Ishikawa (cell line): ENCODE results near the gene CHMP2A.

Experiments
- CEBPB ChIP-seq: IDR thresholded peaks from 2 replicates; pipeline ENCODE4 v1.6.1; 2012
- FOXM1 ChIP-seq: IDR thresholded peaks from 2 replicates; pipeline ENCODE4 v1.6.1; 2012; ENCODE audit warnings: low read depth, borderline replicate concordance
- RAD21 ChIP-seq: IDR thresholded peaks from 2 replicates; pipeline ENCODE4 v1.6.1; 2012; ENCODE audit warnings: low read depth
- TAF1 ChIP-seq: IDR thresholded peaks from 2 replicates; pipeline ENCODE4 v1.6.1; 2012; ENCODE audit warnings: low read depth, mild to moderate bottlenecking
- TF ChIP-seq, protein P1 (sequence below): IDR thresholded peaks from 2 replicates; pipeline ENCODE4 v1.6.1; 2012

DNA sequence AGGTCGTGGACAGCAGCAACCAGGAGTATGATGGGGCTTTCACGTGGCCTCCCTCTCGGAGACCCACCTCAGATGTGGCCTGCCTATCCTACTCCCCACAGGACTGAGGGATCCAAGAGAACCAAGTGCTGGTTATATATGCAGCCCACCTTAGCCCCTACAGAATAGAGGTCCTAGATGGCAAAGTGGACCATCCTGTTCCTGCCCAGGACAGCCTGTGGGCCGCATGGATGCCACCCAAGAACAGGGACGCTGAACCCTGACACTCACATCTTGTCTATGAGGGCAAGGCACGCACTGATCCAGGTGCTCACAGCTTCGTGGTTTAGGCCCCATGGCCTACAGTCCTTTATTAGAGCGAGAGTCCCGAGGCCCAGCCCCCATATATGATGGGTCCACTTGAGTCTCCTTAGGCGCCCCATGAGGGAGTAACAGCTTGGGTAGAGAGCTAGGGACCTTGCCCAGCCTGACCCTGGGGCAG lies 41.7 kb downstream of the CHMP2A start:
- TF ChIP-seq, protein P1, sequence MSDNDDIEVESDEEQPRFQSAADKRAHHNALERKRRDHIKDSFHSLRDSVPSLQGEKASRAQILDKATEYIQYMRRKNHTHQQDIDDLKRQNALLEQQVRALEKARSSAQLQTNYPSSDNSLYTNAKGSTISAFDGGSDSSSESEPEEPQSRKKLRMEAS: no peak
- TF ChIP-seq FOXM1 (no peak), RAD21 (no peak), TAF1 (no peak), CEBPB (no peak)
